GM19395 (cell line): Measurements from ENCODE around the gene TOLLIP.

Experiments used
- ATAC-seq: cut with Tn5 transposase; IDR thresholded peaks from one replicate; pipeline ENCODE4 v1.9.1; 2021; ENCODE audit warnings: mild to moderate bottlenecking, moderate library complexity; ENCODE audit not compliant: unreplicated experiment

The TOLLIP gene

GRCh38 chr11:1224491-1225385 is 84.7 kb downstream of the TOLLIP start:
- ATAC-seq: no peak
